ENCODE results near the gene CPAMD8.
A peak's percentile ranks its signal among the peaks of the same experiment; 100 is the strongest.

Gene CPAMD8

GRCh38 chr19:17041976-17042375 is 15.4 kb upstream of the CPAMD8 start:
- TF ChIP-seq, protein P1, sequence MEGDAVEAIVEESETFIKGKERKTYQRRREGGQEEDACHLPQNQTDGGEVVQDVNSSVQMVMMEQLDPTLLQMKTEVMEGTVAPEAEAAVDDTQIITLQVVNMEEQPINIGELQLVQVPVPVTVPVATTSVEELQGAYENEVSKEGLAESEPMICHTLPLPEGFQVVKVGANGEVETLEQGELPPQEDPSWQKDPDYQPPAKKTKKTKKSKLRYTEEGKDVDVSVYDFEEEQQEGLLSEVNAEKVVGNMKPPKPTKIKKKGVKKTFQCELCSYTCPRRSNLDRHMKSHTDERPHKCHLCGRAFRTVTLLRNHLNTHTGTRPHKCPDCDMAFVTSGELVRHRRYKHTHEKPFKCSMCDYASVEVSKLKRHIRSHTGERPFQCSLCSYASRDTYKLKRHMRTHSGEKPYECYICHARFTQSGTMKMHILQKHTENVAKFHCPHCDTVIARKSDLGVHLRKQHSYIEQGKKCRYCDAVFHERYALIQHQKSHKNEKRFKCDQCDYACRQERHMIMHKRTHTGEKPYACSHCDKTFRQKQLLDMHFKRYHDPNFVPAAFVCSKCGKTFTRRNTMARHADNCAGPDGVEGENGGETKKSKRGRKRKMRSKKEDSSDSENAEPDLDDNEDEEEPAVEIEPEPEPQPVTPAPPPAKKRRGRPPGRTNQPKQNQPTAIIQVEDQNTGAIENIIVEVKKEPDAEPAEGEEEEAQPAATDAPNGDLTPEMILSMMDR (conservative IDR thresholded peaks at IDR 0.05; ENCODE audit: low read depth, low read length), result no peak
- DNase-seq (ENCODE audit: low read depth), result peak; percentile 50
- no peak overlapping the region for H3K4me3 ChIP-seq (ENCODE audit: low read depth, low read length)

- no peak for DNase-seq (ENCODE audit: low read depth)
- TF ChIP-seq, protein P1 (conservative IDR thresholded peaks at IDR 0.05; ENCODE audit: low read depth, low read length), result no peak
- no peak overlapping the region for H3K4me3 ChIP-seq (ENCODE audit: low read depth, low read length)
These were observed 11.4 kb upstream of the CPAMD8 start for GRCh38 chr19:17037966-17038500.

GRCh38 chr19:17037184-17037583 is 10.6 kb upstream of the CPAMD8 start:
- TF ChIP-seq, protein P1 (conservative IDR thresholded peaks at IDR 0.05; ENCODE audit: low read depth, low read length), result no peak
- no peak for DNase-seq (ENCODE audit: low read depth)
- H3K4me3 ChIP-seq (ENCODE audit: low read depth, low read length), result no peak overlapping the region

- TF ChIP-seq, protein P1 (conservative IDR thresholded peaks at IDR 0.05; ENCODE audit: low read depth, low read length), result no peak
- H3K4me3 ChIP-seq (ENCODE audit: low read depth, low read length), result no peak overlapping the region
- DNase-seq (ENCODE audit: low read depth), result no peak
These were observed 10.0 kb upstream of the CPAMD8 start for GRCh38 chr19:17036640-17037039.

DNA sequence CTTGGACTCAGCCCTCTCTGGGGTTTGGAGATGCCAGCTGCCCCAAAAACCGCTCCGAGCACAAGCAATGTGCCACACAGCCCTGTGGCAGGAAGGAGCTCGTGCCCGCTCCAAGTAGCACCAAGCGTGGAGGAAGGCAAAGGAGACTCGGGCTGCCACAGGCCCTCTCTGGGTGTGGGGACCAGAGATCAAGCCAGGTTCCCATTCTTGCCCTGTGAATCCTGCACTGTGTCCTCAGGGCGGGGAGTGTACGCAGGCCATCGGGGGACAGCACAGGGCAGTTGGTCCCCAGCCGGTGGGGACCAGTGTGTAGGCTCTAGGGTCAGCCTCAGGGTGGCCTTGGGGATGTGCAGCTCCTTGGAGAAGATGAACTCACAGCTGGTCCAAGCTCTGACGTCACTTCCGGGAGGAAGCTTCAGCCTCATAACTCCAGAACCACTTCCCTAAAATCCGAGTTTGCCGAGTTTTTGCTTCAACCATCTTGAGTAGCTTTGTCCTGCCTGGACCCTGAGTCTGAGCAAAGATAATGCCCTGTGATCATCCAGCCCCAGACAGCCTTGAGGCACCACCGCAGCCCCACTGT is 9.3 kb upstream of the CPAMD8 start:
- no peak for DNase-seq (ENCODE audit: low read depth)
- no peak overlapping the region for H3K4me3 ChIP-seq (ENCODE audit: low read depth, low read length)
- TF ChIP-seq, protein P1 (conservative IDR thresholded peaks at IDR 0.05; ENCODE audit: low read depth, low read length), result no peak

DNA sequence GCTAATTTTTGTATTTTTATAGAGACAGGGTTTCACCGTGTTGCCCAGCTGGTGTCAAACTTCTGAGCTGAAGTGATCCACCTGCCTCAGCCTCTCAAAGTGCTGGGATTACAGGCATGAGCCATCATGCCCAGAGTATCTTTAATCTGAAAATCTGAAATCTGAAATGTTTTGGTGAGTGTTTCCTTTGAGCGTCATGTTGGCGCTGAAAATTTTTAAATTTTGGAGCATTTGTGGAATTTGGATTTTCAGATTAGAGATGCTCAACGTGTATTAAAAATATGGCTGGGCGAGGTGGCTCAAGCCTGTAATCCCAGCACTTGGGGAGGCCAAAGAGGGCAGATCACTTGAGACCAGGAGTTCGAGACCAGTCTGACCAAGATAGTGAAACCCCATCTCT is 5.1 kb upstream of the CPAMD8 start:
- TF ChIP-seq, protein P1 (conservative IDR thresholded peaks at IDR 0.05; ENCODE audit: low read depth, low read length), result no peak
- DNase-seq (ENCODE audit: low read depth), result no peak
- H3K4me3 ChIP-seq (ENCODE audit: low read depth, low read length), result no peak overlapping the region

DNA sequence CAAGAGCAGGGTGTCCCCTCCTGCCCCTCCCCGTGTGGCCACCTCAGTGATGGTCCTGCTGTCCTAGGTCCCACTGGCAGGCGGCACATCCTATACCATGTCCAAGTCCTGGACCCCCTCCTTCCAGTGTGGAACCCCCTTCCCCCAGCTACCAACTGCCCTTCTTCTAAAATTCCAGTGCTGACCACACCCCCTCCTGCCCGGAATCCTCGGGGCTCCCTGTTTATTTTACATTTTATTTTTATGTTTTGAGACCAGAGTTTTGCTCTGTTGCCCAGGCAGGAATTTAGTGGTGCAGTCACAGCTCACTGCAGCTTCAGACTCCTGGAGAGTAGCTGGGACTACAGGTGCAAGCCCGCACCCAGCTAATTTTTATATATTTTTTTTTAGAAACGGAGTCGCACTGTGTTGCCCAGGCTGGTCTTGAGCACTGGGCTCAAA is 945 bp upstream of the CPAMD8 start:
- no peak overlapping the region for H3K4me3 ChIP-seq (ENCODE audit: low read depth, low read length)
- TF ChIP-seq, protein P1 (conservative IDR thresholded peaks at IDR 0.05; ENCODE audit: low read depth, low read length), result no peak

More for the DNA sequence above, 945 bp upstream of the CPAMD8 start:
- no peak for DNase-seq (ENCODE audit: low read depth)

All from choroid plexus epithelial cell (primary cell).